SK-N-SH treated with all-trans-retinoic acid at 6 μM for 48 hours (cell line): ENCODE measurements around the gene SORL1-AS1.
"Not testable (repeated sequence)": the region's sequence is repeated elsewhere in the genome, so short reads cannot be mapped to it uniquely, and the experiment has no call there.

ENCODE experiments used
- ATAC-seq: fragments of 200-7000 bp; cut with Tn5 transposase; 3 replicates; pipeline ENCODE4 v1.9.1; 2020; ENCODE audit warnings: mild to moderate bottlenecking, moderate library complexity
- ARNTL ChIP-seq: fragments of 450-650 bp; formaldehyde crosslinking; IDR thresholded peaks from 2 replicates; pipeline ENCODE4 v1.5.0; 2020; ENCODE audit warnings: low read depth, mild to moderate bottlenecking, moderate library complexity, borderline replicate concordance
- CSDC2 ChIP-seq: fragments of 250-450 bp; sonication (Bioruptor Pico); IDR thresholded peaks from 2 replicates; pipeline ENCODE4 v1.5.0; 2020; ENCODE audit warnings: mild to moderate bottlenecking, moderate library complexity
- GLIS3 ChIP-seq: fragments of 250-450 bp; sonication (Bioruptor Pico); IDR thresholded peaks from 2 replicates; pipeline ENCODE4 v1.5.0; 2020; ENCODE audit warnings: mild to moderate bottlenecking, moderate library complexity
- ISL1 ChIP-seq: fragments of 250-450 bp; sonication (Bioruptor Pico); IDR thresholded peaks from 2 replicates; pipeline ENCODE4 v2.1.2; 2022; ENCODE audit warnings: mild to moderate bottlenecking, moderate library complexity
- OSR1 ChIP-seq: fragments of 250-450 bp; sonication (Bioruptor Pico); IDR thresholded peaks from 2 replicates; pipeline ENCODE4 v1.8.0; 2022; ENCODE audit warnings: moderate library complexity, mild to moderate bottlenecking, inconsistent platforms
- PATZ1 ChIP-seq: fragments of 250-450 bp; sonication (Bioruptor Pico); IDR thresholded peaks from 2 replicates; pipeline ENCODE4 v1.8.0; 2020; ENCODE audit warnings: mild to moderate bottlenecking, moderate library complexity, borderline replicate concordance
- POU6F1 ChIP-seq: fragments of 250-450 bp; sonication (Bioruptor Pico); IDR thresholded peaks from 2 replicates; pipeline ENCODE4 v1.8.0; 2021; ENCODE audit warnings: low read depth, mild to moderate bottlenecking, moderate library complexity, borderline replicate concordance
- PPARA ChIP-seq: fragments of 250-450 bp; sonication (Bioruptor Pico); IDR thresholded peaks from 2 replicates; pipeline ENCODE4 v1.5.0; 2020; ENCODE audit warnings: mild to moderate bottlenecking, borderline replicate concordance
- RARB ChIP-seq: fragments of 250-450 bp; sonication (Bioruptor Pico); IDR thresholded peaks from 2 replicates; pipeline ENCODE4 v1.8.0; 2021; ENCODE audit warnings: mild to moderate bottlenecking, moderate library complexity
- SNAI2 ChIP-seq: fragments of 250-450 bp; sonication (Bioruptor Pico); IDR thresholded peaks from 2 replicates; pipeline ENCODE4 v1.5.0; 2020; ENCODE audit warnings: mild to moderate bottlenecking, moderate library complexity
- TCF4 ChIP-seq: fragments of 250-450 bp; sonication (Bioruptor Pico); IDR thresholded peaks from 2 replicates; pipeline ENCODE4 v1.8.0; 2021; ENCODE audit warnings: mild to moderate bottlenecking, moderate library complexity, borderline replicate concordance
- TOX ChIP-seq: fragments of 250-450 bp; sonication (Bioruptor Pico); IDR thresholded peaks from 2 replicates; pipeline ENCODE4 v1.8.0; 2021; ENCODE audit warnings: mild to moderate bottlenecking, moderate library complexity, borderline replicate concordance
- TSHZ2 ChIP-seq: fragments of 250-450 bp; sonication (Bioruptor Pico); IDR thresholded peaks from 2 replicates; pipeline ENCODE4 v1.5.0; 2020; ENCODE audit warnings: mild to moderate bottlenecking, moderate library complexity
- ZC3H10 ChIP-seq: fragments of 250-450 bp; sonication (Bioruptor Pico); IDR thresholded peaks from 2 replicates; pipeline ENCODE4 v1.5.1; 2021; ENCODE audit warnings: mild to moderate bottlenecking, moderate library complexity
- ZFP3 ChIP-seq: fragments of 250-450 bp; sonication (Bioruptor Pico); IDR thresholded peaks from 2 replicates; pipeline ENCODE4 v1.5.0; 2020; ENCODE audit warnings: mild to moderate bottlenecking, moderate library complexity
- ZFP30 ChIP-seq: fragments of 450-650 bp; formaldehyde crosslinking; IDR thresholded peaks from 2 replicates; pipeline ENCODE4 v1.5.0; 2022; ENCODE audit warnings: mild to moderate bottlenecking, moderate library complexity
- ZNF565 ChIP-seq: fragments of 450-650 bp; formaldehyde crosslinking; conservative IDR thresholded peaks from 2 replicates; pipeline ENCODE4 v1.5.0; 2020; ENCODE audit warnings: low read depth, mild to moderate bottlenecking, moderate library complexity
- ZNF70 ChIP-seq: fragments of 450-650 bp; formaldehyde crosslinking; IDR thresholded peaks from 2 replicates; pipeline ENCODE4 v1.5.0; 2020; ENCODE audit warnings: mild to moderate bottlenecking, moderate library complexity
- TF ChIP-seq, protein P1 (sequence below): fragments of 250-450 bp; sonication (Bioruptor Pico); IDR thresholded peaks from 2 replicates; pipeline ENCODE4 v1.5.1; 2020; ENCODE audit warnings: low read depth, mild to moderate bottlenecking, moderate library complexity

SORL1-AS1 gene

GRCh38 chr11:121415856-121416255 is 36.9 kb downstream of the SORL1-AS1 start:
- no peak for TF ChIP-seq ZC3H10 (CRISPR knock-in tag)
- TF ChIP-seq POU6F1 (CRISPR knock-in tag): no peak
- no peak for TF ChIP-seq ZFP30
- TF ChIP-seq, protein P1, sequence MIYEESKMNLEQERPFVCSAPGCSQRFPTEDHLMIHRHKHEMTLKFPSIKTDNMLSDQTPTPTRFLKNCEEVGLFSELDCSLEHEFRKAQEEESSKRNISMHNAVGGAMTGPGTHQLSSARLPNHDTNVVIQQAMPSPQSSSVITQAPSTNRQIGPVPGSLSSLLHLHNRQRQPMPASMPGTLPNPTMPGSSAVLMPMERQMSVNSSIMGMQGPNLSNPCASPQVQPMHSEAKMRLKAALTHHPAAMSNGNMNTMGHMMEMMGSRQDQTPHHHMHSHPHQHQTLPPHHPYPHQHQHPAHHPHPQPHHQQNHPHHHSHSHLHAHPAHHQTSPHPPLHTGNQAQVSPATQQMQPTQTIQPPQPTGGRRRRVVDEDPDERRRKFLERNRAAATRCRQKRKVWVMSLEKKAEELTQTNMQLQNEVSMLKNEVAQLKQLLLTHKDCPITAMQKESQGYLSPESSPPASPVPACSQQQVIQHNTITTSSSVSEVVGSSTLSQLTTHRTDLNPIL: no peak
- TF ChIP-seq, all 23 proteins: peak for 0
- no peak for ATAC-seq

DNA sequence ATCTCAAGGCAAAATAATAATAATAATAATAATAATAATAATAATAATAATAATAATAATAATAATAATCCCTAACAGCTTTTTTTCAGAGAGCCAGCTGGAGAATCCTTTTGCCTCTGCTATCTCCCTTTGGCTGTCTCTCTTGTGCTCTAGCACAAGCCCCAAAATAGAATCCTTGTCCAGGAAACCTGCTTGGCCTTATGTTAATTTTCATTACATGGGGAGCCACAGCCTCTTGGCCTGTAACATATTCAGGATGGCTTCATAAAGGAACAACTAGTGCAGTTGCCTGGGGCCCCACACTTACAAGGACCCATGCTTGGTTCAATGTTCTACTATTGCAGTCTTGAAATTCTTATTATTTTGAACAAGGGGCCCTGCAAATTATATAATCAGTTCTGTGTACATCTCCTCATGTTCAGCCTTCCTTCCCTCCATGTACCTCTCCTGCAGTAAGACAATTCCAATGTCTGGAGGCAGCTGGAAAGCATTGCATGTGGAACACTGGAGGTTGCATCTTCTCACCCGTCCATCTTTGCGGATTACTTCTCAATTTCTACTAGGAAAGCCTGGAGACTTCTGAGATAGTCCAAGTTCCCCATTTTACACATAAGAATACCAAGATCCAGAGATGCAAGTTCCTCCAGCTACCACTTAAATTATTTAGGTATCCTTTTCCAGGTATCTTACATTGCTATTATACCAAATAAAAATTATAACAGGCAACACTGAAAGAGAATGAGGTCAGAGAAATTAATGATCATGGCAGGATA is 38.4 kb downstream of the SORL1-AS1 start:
- ATAC-seq: no peak
- TF ChIP-seq PATZ1 (CRISPR knock-in tag) (no peak), ZFP3 (CRISPR knock-in tag) (no peak), CSDC2 (CRISPR knock-in tag) (no peak), TOX (CRISPR knock-in tag) (no peak), GLIS3 (CRISPR knock-in tag) (no peak), RARB (CRISPR knock-in tag) (no peak), OSR1 (CRISPR knock-in tag) (no peak), SNAI2 (CRISPR knock-in tag) (no peak), TCF4 (no peak), ZC3H10 (CRISPR knock-in tag) (no peak), ARNTL (CRISPR knock-in tag) (no peak)

DNA sequence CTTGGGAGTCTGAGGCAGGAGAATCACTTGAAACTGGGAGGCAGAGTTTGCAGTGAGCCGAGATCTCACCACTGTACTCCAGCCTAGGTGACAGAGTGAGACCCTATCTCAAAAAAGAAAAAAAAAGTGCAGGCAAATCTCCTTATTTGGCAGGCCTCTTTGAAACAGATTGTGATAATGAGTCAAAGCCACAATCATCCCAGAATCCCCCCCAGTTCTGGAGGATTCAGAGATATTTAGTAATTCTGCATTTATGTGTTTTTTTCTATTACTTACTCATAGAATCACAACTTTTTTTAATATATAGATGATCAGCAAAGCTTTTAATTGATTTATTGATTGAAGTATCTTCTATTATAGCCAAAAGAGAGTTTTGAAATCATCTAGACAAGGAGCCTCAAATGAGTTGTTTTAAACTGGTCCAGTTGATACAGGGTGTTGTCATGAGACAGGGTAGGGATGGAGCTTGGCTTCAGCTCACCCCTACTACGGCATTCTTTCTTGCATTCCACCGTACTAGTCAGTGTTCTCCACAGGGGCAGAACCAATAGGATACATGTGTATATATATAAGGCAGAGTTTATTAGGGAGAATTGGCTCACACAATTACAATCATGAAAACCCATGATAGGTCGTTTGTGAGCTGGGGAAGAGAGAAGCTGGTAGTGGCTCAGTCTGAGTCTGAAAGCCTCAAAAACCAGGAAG is 39.9 kb downstream of the SORL1-AS1 start:
- ATAC-seq: no peak
- TF ChIP-seq RARB (CRISPR knock-in tag): no peak
- TF ChIP-seq, protein P1: no peak
- TF ChIP-seq ZNF565 (CRISPR knock-in tag): no peak
- TF ChIP-seq TSHZ2 (CRISPR knock-in tag): no peak
- no peak for TF ChIP-seq ARNTL (CRISPR knock-in tag)
- TF ChIP-seq, all 23 proteins: peak for 0

DNA sequence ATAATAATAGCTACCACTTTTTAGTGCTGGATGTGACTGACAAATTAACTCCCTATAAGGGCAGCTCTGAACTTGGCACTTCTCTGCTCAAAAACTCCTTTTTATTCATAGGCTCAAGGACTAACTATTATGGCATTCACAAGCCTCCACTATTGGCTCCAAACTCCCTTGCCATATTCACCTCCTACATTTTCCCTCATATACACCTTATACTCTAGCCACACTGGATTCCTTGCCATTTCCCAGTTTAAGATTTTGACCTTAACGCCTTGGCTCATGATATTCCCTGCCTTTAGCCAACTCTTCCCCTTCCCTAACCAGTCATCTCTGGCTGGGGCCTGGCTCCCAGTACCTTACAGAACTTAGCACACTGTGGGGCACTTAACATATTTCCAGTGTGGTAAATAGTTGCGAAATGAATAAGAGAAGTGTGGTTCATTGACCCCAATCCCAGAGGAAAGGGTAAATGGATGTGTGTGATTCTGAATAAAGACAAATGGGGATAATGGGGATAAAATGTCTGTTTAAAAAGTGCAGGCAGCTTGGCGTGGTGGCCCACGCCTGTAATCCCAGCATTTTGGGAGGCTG is 40.7 kb downstream of the SORL1-AS1 start:
- TF ChIP-seq GLIS3 (CRISPR knock-in tag) (no peak), ISL1 (CRISPR knock-in tag) (no peak), ZNF70 (CRISPR knock-in tag) (peak; percentile 94), OSR1 (CRISPR knock-in tag) (no peak), TCF4 (no peak), PPARA (no peak)
- no peak for ATAC-seq

GRCh38 chr11:121411330-121411729 is 41.4 kb downstream of the SORL1-AS1 start:
- ATAC-seq: not testable (repeated sequence)

- ATAC-seq: not testable (repeated sequence)
These were observed 42.7 kb downstream of the SORL1-AS1 start for GRCh38 chr11:121410041-121410440.
